Glutamatergic neuron (in vitro differentiated cells): Measurements from ENCODE around the gene SLC13A4. TPM values are rescaled to one million over a fixed set of nuclear protein-coding genes. Genes with fewer than 3 reads are reported as not detected.
"Not testable (repeated sequence)": the region's sequence is repeated elsewhere in the genome, so short reads cannot be mapped to it uniquely, and the experiment has no call there.

Source experiments
- DNase-seq: peaks from one replicate; pipeline ENCODE4 v3.0.0; 2022
- H3K27ac Mint-ChIP-seq: one replicate; pipeline ENCODE4 v1.8.0; 2020; ENCODE audit warnings: mild to moderate bottlenecking, mixed read lengths, inconsistent platforms; ENCODE audit not compliant: unreplicated experiment
- H3K27me3 Mint-ChIP-seq: one replicate; pipeline ENCODE4 v1.8.0; 2020; ENCODE audit warnings: mild to moderate bottlenecking, moderate library complexity, mixed read lengths, inconsistent platforms; ENCODE audit not compliant: unreplicated experiment
- H3K36me3 Mint-ChIP-seq: one replicate; pipeline ENCODE4 v1.8.0; 2020; ENCODE audit warnings: mild to moderate bottlenecking, mixed read lengths, inconsistent platforms; ENCODE audit not compliant: unreplicated experiment
- H3K4me1 Mint-ChIP-seq: one replicate; pipeline ENCODE4 v1.8.0; 2020; ENCODE audit warnings: mild to moderate bottlenecking, low read depth, mixed read lengths, inconsistent platforms; ENCODE audit not compliant: unreplicated experiment
- H3K4me3 Mint-ChIP-seq: one replicate; pipeline ENCODE4 v1.8.0; 2020; ENCODE audit warnings: mild to moderate bottlenecking, mixed read lengths, inconsistent platforms; ENCODE audit not compliant: unreplicated experiment
- H3K9me3 Mint-ChIP-seq: one replicate; pipeline ENCODE4 v1.8.0; 2020; ENCODE audit warnings: mild to moderate bottlenecking, moderate library complexity, mixed read lengths, inconsistent platforms; ENCODE audit not compliant: unreplicated experiment
- total RNA-seq: library from RNA; stranded (reverse); fragmentation: NEBNext Ultra II Directional; extraction: Animal tissue kit (Norgen Biotek cat#: 25700); gene quantifications from one replicate; pipeline ENCODE4 v1.2.1, GENCODE V29; 2021; ENCODE audit not compliant: unreplicated experiment
- TF ChIP-seq, protein P1 (sequence below): fragments of 200-600 bp; sonication (generic); IDR thresholded peaks from one replicate; pipeline ENCODE4 v1.5.0; 2021; ENCODE audit not compliant: partially characterized antibody, unreplicated experiment

The SLC13A4 gene
- total RNA-seq, 1 donor from 2014 or later = not detected

GRCh38 chr7:135697276-135698049 is 30.5 kb downstream of the SLC13A4 start:
- peaks cover 7% of the 10 kb centered on the region for H3K4me1 Mint-ChIP-seq
- H3K27ac Mint-ChIP-seq = no peak overlapping the region
- H3K4me3 Mint-ChIP-seq = no peak overlapping the region
- no peak for DNase-seq
- H3K27me3 Mint-ChIP-seq = peaks cover 3% of the 10 kb centered on the region
- peaks cover 4% of the 10 kb centered on the region for H3K9me3 Mint-ChIP-seq
- TF ChIP-seq, protein P1, sequence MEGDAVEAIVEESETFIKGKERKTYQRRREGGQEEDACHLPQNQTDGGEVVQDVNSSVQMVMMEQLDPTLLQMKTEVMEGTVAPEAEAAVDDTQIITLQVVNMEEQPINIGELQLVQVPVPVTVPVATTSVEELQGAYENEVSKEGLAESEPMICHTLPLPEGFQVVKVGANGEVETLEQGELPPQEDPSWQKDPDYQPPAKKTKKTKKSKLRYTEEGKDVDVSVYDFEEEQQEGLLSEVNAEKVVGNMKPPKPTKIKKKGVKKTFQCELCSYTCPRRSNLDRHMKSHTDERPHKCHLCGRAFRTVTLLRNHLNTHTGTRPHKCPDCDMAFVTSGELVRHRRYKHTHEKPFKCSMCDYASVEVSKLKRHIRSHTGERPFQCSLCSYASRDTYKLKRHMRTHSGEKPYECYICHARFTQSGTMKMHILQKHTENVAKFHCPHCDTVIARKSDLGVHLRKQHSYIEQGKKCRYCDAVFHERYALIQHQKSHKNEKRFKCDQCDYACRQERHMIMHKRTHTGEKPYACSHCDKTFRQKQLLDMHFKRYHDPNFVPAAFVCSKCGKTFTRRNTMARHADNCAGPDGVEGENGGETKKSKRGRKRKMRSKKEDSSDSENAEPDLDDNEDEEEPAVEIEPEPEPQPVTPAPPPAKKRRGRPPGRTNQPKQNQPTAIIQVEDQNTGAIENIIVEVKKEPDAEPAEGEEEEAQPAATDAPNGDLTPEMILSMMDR = no peak
- H3K36me3 Mint-ChIP-seq = peaks cover 5% of the 10 kb centered on the region

DNA sequence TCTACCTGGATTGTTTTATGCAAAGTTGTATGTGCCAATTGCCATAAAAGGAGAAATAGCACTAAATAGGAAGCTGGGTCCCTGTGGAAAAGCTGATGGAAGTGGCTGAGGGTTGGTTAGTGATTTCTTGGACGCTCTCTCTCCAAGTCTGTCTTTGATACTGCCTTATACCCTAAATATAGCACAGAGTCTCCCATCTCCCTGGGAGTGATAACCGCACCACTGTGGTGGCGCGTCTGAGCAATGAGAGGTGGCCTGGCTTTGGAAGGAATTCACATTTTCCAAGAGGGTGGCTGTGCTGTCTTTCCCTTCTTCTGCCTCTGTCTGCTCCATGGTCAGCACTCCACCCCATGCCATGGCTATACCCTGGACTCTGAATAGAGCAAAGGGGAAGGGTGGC is 34.4 kb downstream of the SLC13A4 start:
- peaks cover 3% of the 10 kb centered on the region for H3K27me3 Mint-ChIP-seq
- no peak overlapping the region for H3K4me3 Mint-ChIP-seq
- no peak for DNase-seq
- peaks cover 2% of the 10 kb centered on the region for H3K9me3 Mint-ChIP-seq
- TF ChIP-seq, protein P1 = no peak
- peaks cover 7% of the 10 kb centered on the region for H3K4me1 Mint-ChIP-seq
- H3K27ac Mint-ChIP-seq = no peak overlapping the region
- H3K36me3 Mint-ChIP-seq = no peaks in the 10 kb centered on the region

DNA sequence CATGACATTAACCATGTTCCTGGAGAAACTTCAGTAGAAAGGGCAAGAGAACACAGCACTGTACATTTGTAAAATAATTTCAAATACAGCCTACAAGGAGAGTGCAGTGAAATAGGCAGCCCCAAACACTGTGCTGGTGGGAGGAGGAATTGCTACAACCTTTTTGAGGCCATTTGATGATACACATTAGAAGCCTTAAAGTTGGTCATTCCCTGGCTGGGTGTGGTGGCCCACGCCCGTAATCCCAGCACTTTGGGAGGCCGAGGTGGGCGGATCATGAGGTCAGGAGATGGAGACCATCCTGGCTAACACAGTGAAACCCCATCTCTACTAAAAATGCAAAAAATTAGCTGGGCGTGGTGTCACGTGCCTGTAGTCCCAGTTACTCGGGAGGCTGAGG is 35.4 kb downstream of the SLC13A4 start:
- H3K9me3 Mint-ChIP-seq, H3K27me3 Mint-ChIP-seq, H3K27ac Mint-ChIP-seq, H3K4me1 Mint-ChIP-seq, DNase-seq, H3K36me3 Mint-ChIP-seq, H3K4me3 Mint-ChIP-seq: not testable (repeated sequence)

- Mint-ChIP-seq H3K9me3 (peaks cover 2% of the 10 kb centered on the region), H3K36me3 (no peaks in the 10 kb centered on the region), H3K4me1 (peaks cover 2% of the 10 kb centered on the region), H3K27ac (no peak overlapping the region), H3K4me3 (no peak overlapping the region), H3K27me3 (no peaks in the 10 kb centered on the region)
- TF ChIP-seq, protein P1 = no peak
- DNase-seq = no peak
Measured at GRCh38 chr7:135692055-135692454, 35.9 kb downstream of the SLC13A4 start.

GRCh38 chr7:135690566-135690965 is 37.4 kb downstream of the SLC13A4 start:
- Mint-ChIP-seq H3K4me3 (no peak overlapping the region), H3K27me3 (peaks cover 2% of the 10 kb centered on the region), H3K9me3 (no peaks in the 10 kb centered on the region), H3K36me3 (no peaks in the 10 kb centered on the region), H3K4me1 (peaks cover 2% of the 10 kb centered on the region), H3K27ac (no peak overlapping the region)
- TF ChIP-seq, protein P1 = no peak
- DNase-seq = no peak
